ENCODE data around the gene DCN.

DCN gene

GRCh38 chr12:91104812-91105466 is 77.7 kb downstream of the DCN start:
- in situ Hi-C loops (cut with HindIII; ENCODE audit: low sequenced_read_pairs): no loop called here

GRCh38 chr12:91103624-91104023 is 79.0 kb downstream of the DCN start:
- in situ Hi-C loops (cut with HindIII; ENCODE audit: low sequenced_read_pairs): no loop called here

DNA sequence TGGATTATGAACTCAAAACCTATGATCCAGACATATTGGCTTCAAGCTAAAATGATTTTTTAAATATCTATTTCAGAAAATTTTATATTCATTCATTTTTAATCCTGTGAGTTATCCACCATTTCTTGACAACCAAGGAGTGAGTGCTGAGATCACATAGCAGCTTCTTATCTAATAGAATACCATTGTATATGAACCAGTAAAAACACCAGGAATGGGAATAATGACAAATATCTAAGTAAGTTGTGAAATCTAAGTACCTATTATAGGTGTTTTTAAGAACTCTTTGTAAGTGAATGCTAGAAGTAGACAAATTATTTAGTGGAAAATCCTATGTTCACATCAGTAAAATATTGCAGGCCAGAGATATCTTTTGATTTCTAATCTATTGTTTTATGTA is 79.5 kb downstream of the DCN start:
- in situ Hi-C loops (cut with HindIII; ENCODE audit: low sequenced_read_pairs): no loop called here

GRCh38 chr12:91100906-91101305 is 81.7 kb downstream of the DCN start:
- in situ Hi-C loops (cut with HindIII; ENCODE audit: low sequenced_read_pairs): no loop called here

- in situ Hi-C loops (cut with HindIII; ENCODE audit: low sequenced_read_pairs): no loop called here
Observed at GRCh38 chr12:91099836-91100235, 82.8 kb downstream of the DCN start.

DNA sequence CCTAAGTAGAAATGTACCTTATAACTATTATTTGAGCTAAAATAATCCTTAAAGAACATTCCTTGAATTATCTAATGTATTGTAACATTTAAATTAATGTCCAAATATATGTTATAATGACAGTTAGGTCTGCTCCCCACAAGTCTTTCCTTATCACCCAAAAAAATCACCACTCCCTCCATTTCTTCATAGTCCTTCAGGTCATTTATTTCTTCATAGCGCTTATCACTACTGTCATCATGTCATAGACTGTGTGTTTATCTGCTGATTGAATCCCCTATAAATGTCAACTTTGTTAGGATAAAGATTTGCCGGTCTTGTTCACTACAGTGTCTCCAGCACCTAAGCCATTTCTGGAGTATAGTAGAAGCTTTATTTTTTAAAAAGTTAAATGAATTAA is 83.3 kb downstream of the DCN start:
- in situ Hi-C loops (cut with HindIII; ENCODE audit: low sequenced_read_pairs): no loop called here

- in situ Hi-C loops (cut with HindIII; ENCODE audit: low sequenced_read_pairs): no loop called here
Observed at GRCh38 chr12:91098941-91099340, 83.7 kb downstream of the DCN start.

DNA sequence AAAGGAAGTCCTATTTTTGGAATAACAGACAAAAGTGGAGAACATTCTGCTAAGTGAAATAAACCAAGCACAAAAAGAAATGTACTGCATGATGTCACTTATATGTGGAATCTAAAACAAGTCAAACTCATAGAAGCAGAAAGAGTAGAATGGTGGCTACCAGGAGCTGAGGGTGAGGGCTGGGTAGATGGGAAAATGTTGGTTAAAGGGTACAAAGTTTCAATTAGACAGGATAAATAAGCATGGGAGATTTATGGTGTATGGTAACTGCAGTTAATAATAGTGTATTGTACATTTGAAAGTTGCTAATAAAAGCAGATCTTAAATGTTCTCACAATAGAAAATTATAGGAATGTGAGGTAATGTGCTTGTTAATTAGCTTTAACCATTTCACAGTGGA is 84.2 kb downstream of the DCN start:
- in situ Hi-C loops (cut with HindIII; ENCODE audit: low sequenced_read_pairs): no loop called here

DNA sequence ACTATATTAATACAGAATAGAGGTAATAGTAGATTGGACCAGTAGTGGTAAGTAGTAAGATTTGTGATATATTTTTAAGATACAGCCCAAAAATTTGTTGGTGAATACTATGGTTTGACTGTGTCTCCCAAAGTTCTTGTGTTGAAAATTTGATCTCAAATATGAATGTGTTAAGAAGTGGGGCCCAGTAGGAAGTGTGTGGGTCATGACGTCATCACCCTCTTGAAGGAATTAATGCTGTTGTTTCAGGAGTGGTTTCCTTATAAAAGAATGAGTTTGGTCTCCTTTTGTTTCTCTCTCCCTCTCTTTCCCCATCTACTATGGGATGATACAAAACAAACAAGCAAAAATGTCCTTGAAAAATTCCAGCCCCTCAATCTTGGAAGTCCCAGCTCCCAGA is 87.7 kb downstream of the DCN start:
- in situ Hi-C loops (cut with HindIII; ENCODE audit: low sequenced_read_pairs): no loop called here

DNA sequence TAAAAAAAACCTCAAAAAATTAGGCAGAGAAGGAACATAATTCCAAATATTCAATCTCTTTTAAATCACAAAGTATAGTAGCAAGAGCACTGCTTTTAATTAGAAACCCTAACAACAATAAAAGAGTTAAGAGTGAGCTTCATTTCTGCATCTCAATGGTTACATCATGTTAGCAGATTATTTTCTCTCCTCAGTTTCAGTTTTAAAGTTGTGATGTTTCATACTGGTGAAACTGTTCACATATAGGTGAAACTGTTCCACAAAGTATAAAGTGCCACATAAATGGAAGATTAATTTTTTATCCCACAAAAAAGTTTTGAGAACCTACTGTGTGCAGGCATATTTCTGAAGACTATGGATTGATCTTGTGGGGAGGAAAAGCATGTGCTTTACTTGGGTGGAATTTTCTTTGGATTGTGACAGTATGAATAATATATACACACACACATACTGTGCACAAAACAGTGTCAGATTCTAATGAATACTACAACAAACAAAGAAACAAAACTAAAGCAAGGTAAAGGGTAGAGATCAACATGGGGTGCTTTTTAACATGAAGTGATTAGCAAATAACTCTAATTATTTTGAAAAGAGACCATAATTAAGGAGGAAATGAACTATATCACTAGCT is 88.5 kb downstream of the DCN start:
- in situ Hi-C loops (cut with HindIII; ENCODE audit: low sequenced_read_pairs): no loop called here

- in situ Hi-C loops (cut with HindIII; ENCODE audit: low sequenced_read_pairs): no loop called here
Observed at GRCh38 chr12:91093341-91093740, 89.3 kb downstream of the DCN start.

DNA sequence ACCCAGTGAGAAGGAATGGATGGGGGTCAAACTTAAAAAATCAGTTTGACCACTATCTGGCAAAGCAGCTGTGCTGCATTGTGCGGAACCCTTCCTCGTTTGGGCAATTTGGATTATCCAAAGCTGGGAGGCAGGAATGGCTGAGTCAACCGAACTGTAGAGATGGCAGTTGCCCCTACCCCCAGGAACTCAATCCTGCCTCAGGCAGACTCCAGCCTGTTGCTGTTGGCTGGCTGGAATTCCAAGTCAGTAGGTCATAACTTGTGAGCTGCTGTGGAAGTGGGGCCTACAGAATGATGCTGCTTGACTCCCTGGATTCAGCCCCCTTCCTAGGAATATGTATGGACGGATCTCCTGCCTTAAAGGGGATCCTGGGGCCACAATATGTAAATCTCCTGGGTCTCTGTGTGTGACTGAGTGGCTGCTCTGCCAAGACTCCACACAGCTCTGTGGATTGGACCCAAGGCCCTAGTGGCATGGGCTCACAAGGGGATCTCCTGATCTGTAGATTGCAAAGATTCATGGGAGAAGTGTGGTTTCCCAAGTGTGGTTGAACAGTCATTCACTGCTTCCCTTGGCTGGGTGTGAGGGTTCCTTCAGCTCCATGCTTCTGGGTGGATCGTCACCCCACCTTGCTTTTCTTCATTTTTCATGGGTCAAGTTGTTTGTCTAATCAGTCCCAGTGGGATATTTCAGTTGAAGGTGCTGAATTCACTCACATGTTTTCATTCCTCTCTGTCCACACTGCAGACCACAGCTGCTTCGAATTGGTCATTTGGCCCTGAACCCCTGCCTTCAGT is 90.5 kb downstream of the DCN start:
- in situ Hi-C loops (cut with HindIII; ENCODE audit: low sequenced_read_pairs): no loop called here
